B cell (primary cell): ENCODE results near the gene MORC2.

ENCODE experiments used
- CTCF ChIP-seq: fragments of 200-600 bp; IDR thresholded peaks from one replicate; pipeline ENCODE4 v1.8.0; 2022; ENCODE audit warnings: antibody characterized with exemption, mild to moderate bottlenecking
- EZH2 ChIP-seq: IDR thresholded peaks from 2 replicates; pipeline ENCODE4 v1.6.1; 2012; ENCODE audit warnings: borderline replicate concordance, low read depth, mild to moderate bottlenecking, moderate library complexity, low read length; ENCODE audit not compliant: insufficient read depth, poor library complexity, severe bottlenecking

DNA sequence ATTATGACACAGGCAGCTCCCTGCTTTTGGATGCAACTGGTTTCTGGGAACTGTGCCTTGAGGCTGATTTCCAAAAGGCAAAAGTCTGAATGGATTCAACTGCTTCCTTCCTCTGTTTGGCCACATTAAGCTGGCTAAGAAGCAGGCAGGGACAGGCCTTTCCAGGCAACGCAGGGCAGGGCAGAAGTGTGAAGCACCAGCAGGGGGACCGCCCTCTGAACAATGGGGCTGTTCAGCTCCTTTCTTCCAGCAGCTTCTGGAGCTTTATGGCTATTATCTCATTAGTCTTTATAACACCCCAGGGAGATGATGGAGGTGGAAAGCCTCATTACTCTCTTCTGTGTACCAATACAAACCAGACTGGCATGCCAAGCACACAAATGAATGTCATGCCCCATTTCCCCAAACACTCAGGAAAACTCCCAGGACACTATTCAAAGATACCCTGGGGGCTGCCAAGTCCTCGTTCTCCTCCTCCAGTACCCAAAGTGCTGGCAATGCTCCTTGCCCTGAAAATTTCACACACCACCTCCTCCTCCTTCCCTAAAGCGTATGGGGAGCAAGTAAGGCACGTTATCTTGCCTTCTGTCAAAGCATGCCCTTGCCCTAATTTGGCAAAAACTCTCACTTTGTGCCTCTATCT is 21.3 kb downstream of the MORC2 start:
- TF ChIP-seq CTCF (no peak), EZH2 (no peak)
